NB4 (cell line): ENCODE results near the gene PLIN3.
"Not testable (repeated sequence)": the region's sequence is repeated elsewhere in the genome, so short reads cannot be mapped to it uniquely, and the experiment has no call there.

Experiments
- DNase-seq: peaks from one replicate; pipeline ENCODE4 v3.0.0; 2010; ENCODE audit warnings: low read depth
- H3K4me3 ChIP-seq: one replicate; pipeline ENCODE4 v1.5.1; 2011; ENCODE audit warnings: mild to moderate bottlenecking, low read depth, low read length, moderate library complexity
- MYC ChIP-seq: IDR thresholded peaks from 2 replicates; pipeline ENCODE4 v1.6.1; 2011; ENCODE audit warnings: low read depth, low read length
- POLR2A ChIP-seq: IDR thresholded peaks from 2 replicates; pipeline ENCODE4 v1.6.1; 2011; ENCODE audit warnings: mild to moderate bottlenecking; ENCODE audit not compliant: insufficient read length; ENCODE audit errors: extremely low read depth
- TF ChIP-seq, protein P1 (sequence below): IDR thresholded peaks from 2 replicates; pipeline ENCODE4 v1.6.1; 2011; ENCODE audit warnings: low read depth, low read length
- TF ChIP-seq, protein P2 (sequence below): IDR thresholded peaks from one replicate; pipeline ENCODE4 v1.5.1; 2012; ENCODE audit warnings: low read depth, low read length

Gene PLIN3

DNA sequence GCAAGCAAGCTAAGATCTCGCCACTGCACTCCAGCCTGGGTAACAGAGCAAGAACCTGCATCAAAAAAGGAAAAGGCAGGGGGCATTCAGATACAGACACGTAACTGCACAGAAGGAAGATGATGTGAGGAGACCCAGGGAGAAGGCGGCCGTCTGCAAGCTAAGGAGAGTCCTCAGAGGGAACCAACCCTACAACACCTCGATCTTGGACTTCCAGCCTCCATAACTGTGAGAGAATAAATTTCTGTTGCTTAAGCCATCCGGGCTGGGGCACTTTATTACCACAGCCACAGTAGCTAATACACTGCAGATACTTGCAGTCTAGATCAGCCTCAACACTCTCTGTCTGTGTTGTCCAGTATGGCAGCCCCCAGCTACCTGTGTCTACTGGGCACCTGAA is 43.9 kb downstream of the PLIN3 start:
- TF ChIP-seq MYC: no peak
- TF ChIP-seq, protein P1, sequence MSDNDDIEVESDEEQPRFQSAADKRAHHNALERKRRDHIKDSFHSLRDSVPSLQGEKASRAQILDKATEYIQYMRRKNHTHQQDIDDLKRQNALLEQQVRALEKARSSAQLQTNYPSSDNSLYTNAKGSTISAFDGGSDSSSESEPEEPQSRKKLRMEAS: no peak
- TF ChIP-seq, protein P2, sequence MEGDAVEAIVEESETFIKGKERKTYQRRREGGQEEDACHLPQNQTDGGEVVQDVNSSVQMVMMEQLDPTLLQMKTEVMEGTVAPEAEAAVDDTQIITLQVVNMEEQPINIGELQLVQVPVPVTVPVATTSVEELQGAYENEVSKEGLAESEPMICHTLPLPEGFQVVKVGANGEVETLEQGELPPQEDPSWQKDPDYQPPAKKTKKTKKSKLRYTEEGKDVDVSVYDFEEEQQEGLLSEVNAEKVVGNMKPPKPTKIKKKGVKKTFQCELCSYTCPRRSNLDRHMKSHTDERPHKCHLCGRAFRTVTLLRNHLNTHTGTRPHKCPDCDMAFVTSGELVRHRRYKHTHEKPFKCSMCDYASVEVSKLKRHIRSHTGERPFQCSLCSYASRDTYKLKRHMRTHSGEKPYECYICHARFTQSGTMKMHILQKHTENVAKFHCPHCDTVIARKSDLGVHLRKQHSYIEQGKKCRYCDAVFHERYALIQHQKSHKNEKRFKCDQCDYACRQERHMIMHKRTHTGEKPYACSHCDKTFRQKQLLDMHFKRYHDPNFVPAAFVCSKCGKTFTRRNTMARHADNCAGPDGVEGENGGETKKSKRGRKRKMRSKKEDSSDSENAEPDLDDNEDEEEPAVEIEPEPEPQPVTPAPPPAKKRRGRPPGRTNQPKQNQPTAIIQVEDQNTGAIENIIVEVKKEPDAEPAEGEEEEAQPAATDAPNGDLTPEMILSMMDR: no peak
- TF ChIP-seq POLR2A: no peak
- no peak for DNase-seq
- no peak overlapping the region for H3K4me3 ChIP-seq

DNA sequence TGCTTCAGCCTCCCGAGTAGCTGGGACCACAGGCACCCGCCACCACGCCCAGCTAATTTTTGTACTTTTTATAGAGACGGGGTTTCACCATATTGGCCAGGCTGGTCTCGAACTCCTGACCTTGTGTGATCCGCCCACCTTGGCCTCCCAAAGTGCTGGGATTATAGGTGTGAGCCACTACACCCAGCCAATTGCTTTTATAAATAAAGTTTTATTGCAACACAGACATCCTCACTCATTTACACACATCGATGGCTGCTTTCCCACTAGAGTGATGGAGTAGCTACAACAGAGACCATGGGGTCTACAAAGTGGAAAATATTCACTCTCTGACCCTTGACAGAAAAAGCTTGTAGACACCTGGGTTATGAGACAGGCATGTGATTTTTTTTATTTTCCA is 45.1 kb downstream of the PLIN3 start:
- not testable (repeated sequence) for H3K4me3 ChIP-seq, DNase-seq

DNA sequence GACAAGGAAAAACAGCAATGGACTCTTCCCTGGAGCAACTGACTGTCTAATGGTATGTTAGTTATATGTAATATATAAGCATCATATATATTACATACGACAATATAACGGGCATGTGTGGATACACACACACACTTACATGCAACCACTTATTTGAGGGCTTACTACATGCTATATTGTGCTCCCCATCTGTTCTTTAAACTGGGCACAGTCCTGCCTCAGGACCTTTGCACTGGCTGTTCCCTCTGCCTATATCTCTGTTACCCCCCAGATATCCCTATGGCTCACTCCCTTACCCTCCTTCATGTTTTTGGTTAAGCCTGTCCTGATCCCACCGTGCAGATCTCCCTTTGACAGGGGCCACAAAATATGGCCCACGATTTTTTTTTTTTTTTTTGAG is 46.2 kb downstream of the PLIN3 start:
- H3K4me3 ChIP-seq: no peak overlapping the region
- DNase-seq: no peak
- TF ChIP-seq, protein P1: no peak
- TF ChIP-seq, protein P2: no peak
- TF ChIP-seq MYC (no peak), POLR2A (no peak)

DNA sequence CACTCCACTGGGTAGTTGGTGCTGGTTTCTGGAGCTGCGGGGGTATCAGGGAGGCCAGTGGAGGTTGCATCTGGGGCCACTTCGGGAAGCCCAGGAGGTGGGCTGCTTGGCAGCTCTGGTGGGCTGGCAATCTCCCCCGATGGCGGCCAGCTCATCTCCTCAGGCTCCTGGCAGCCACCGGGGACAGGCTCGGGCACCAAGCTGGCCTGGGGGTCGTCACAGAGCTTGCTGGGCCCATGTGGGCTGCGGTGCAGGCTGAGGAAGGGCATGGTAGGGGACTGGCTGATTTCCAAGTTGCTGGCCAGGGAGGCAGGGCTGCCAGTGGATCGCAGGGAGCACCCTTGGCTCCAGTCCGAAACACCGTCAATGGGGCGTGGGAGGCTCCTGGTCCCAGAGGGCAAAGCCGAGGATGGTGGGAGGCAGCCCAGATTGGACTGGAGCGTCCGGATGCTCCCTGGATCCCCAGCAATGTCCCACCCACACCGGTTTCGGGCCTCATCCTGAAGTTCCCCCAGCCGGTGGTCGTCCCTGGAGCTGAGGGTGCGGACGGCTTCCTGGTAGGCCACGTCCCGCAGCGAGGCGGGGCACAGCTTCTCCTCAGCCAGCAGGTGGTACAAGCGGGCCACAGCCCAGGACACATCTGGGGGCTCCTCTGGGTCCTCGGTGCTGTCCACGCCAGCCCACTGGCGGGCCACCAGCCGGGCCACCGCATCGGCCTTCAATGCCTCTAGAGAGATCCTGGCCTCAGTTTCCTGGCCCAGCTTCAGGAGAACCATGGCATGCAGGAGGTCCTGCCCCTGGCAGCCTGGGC is 49.8 kb downstream of the PLIN3 start:
- DNase-seq: no peak
- TF ChIP-seq, protein P1: no peak
- TF ChIP-seq MYC (no peak), POLR2A (no peak)
- TF ChIP-seq, protein P2: no peak
- no peak overlapping the region for H3K4me3 ChIP-seq

DNA sequence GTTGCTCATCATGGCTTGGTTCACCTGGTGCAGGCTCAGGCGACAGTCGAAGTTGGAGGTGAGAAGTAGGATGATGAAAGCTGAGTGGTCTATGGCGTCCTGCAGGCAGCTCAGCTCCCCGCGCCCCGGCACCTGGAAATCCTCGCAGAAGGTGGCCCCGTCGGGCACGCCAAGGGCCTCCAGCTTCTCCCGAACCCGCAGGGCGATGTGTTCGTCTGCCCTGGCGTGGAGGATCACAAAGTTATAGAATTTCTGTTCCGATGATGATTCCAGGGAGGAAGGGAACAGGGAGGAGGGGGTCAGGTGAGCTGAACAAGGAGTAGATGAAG is 50.6 kb downstream of the PLIN3 start:
- H3K4me3 ChIP-seq: no peak overlapping the region
- TF ChIP-seq POLR2A (no peak), MYC (no peak)
- TF ChIP-seq, protein P1: no peak
- TF ChIP-seq, protein P2: no peak
- DNase-seq: no peak

DNA sequence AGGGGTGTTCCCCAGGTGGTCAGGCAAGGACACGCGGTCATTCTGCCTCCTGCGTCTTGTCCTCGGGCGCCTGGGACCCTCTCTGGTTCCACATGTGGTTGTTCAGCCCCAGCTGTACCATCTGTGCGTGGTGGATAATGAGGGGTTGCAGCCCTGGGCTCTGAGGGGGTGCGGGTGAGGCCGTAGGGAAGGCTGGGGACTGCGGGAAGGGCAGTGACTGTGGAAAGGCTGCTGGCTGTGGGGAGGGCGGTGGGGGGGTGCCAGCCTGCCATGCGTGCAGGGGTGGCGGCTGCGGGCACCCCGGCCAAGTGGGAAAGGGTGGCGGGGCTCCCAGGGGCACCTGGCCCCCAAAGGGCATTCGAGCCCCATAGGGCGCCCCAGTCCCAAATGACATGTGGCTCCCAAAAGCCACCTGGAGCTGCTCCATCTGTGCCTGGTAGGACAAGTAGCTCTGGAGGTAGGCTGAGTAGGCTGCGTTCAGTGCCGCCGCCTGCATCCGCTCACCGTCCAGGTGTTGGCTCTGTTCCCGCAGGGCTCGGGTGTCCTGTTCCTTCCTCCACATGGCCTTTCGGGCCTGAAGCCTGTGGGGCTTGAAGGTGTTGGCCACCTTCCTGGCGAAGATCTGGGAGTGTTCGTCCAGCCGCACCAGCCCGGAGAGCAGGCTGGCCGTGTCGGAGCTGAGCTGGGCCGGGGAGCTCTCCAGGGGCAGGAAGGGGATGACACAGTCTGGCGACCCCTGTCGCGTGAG is 51.1 kb downstream of the PLIN3 start:
- H3K4me3 ChIP-seq: no peak overlapping the region
- DNase-seq: no peak
- TF ChIP-seq, protein P2: no peak
- TF ChIP-seq POLR2A (no peak), MYC (no peak)
- TF ChIP-seq, protein P1: no peak
